ENCODE data around the gene UBAC1. TPM values are rescaled to one million over a fixed set of nuclear protein-coding genes. Genes with fewer than 3 reads are reported as not detected.

The UBAC1 gene
- polyA plus RNA-seq, 1 donor from 2014 or later, result 92.3 TPM

- no peak overlapping the region for H2AFZ ChIP-seq (ENCODE audit: low read depth, low read length)
Observed at GRCh38 chr9:135941288-135941995, 19.7 kb downstream of the UBAC1 start.

More at GRCh38 chr9:135941288-135941995, 19.7 kb downstream of the UBAC1 start:
- Histone ChIP-seq H3K9ac (ENCODE audit: low read length) (no peak overlapping the region), H3K9me3 (ENCODE audit: low read length) (no peaks in the 10 kb centered on the region), H3K36me3 (ENCODE audit: insufficient read depth, low read length) (no peaks in the 10 kb centered on the region), H3K4me3 (ENCODE audit: low read length) (no peak overlapping the region), H3K4me2 (ENCODE audit: low read length) (no peak overlapping the region), H4K20me1 (ENCODE audit: insufficient read depth) (no peaks in the 10 kb centered on the region), H3F3A (ENCODE audit: insufficient read depth, low read length, poor library complexity, severe bottlenecking) (no peaks in the 10 kb centered on the region), H3K27me3 (ENCODE audit: insufficient read depth, low read depth, low read length) (no peaks in the 10 kb centered on the region), H3K27ac (ENCODE audit: low read length) (no peak overlapping the region), H3K9me2 (ENCODE audit: insufficient read depth, low read length) (no peaks in the 10 kb centered on the region), H3K79me2 (replicated peaks; ENCODE audit: insufficient read depth, low read length) (no peaks in the 10 kb centered on the region)
- TF ChIP-seq EP300 (conservative IDR thresholded peaks at IDR 0.05; ENCODE audit: poor library complexity, severe bottlenecking) (no peak), SMC3 (conservative IDR thresholded peaks at IDR 0.05; ENCODE audit: poor library complexity) (no peak), CTCF (IDR thresholded peaks at IDR 0.05; ENCODE audit: poor library complexity, severe bottlenecking) (no peak), TAF1 (IDR thresholded peaks at IDR 0.05; ENCODE audit: low read depth) (no peak), REST (IDR thresholded peaks at IDR 0.05; ENCODE audit: borderline replicate concordance) (no peak), MXI1 (conservative IDR thresholded peaks at IDR 0.05; ENCODE audit: poor library complexity, severe bottlenecking) (no peak), RAD21 (conservative IDR thresholded peaks at IDR 0.05) (no peak), EZH2 (IDR thresholded peaks at IDR 0.05; ENCODE audit: borderline replicate concordance, insufficient read depth, low read length, poor library complexity, severe bottlenecking) (no peak), POLR2AphosphoS5 (IDR thresholded peaks at IDR 0.05) (no peak)
